Muscle layer of colon (tissue), 2 donors: ENCODE results near the gene SLC24A3.
"Not testable (repeated sequence)": the region's sequence is repeated elsewhere in the genome, so short reads cannot be mapped to it uniquely, and the experiment has no call there.

Experiments
- H3K27ac ChIP-seq: one replicate; pipeline ENCODE4 v1.7.0; 2013; ENCODE audit warnings: low read depth, mild to moderate bottlenecking, low read length, moderate library complexity
- H3K27me3 ChIP-seq, 2 donors: one replicate each; pipeline ENCODE4 v1.7.0; 2013; ENCODE audit warnings: low read length in 2 of 2, mild to moderate bottlenecking in 2 of 2; ENCODE audit not compliant: insufficient read depth in 2 of 2, control insufficient read depth in 1 of 2
- H3K36me3 ChIP-seq: one replicate; pipeline ENCODE4 v1.7.0; 2013; ENCODE audit warnings: mild to moderate bottlenecking, low read length; ENCODE audit not compliant: insufficient read depth
- H3K4me1 ChIP-seq: one replicate; pipeline ENCODE4 v1.7.0; 2013; ENCODE audit warnings: mild to moderate bottlenecking, low read length; ENCODE audit not compliant: insufficient read depth
- H3K4me3 ChIP-seq, 2 donors: one replicate each; pipeline ENCODE4 v1.7.0; 2013; ENCODE audit warnings: low read length in 2 of 2, low read depth in 1 of 2, mild to moderate bottlenecking in 1 of 2, moderate library complexity in 1 of 2
- H3K9ac ChIP-seq: one replicate; pipeline ENCODE4 v1.7.0; 2013; ENCODE audit warnings: low read length
- H3K9me3 ChIP-seq: one replicate; pipeline ENCODE4 v1.7.0; 2013; ENCODE audit warnings: mild to moderate bottlenecking, low read length
- donor health status: abdominal sarcoma.
- donor health status: Adenocarcinoma of cecum.

SLC24A3 gene

GRCh38 chr20:19639471-19640045 is 427.1 kb downstream of the SLC24A3 start:
- H3K4me1 ChIP-seq, H3K4me3 ChIP-seq, H3K27me3 ChIP-seq: not testable (repeated sequence)

GRCh38 chr20:19642860-19643259 is 430.4 kb downstream of the SLC24A3 start:
- no peaks in the 10 kb centered on the region for H3K36me3 ChIP-seq
- no peak overlapping the region for H3K4me3 ChIP-seq
- no peaks in the 10 kb centered on the region for H3K9me3 ChIP-seq
- H3K27ac ChIP-seq = no peak overlapping the region
- no peaks in the 10 kb centered on the region for H3K27me3 ChIP-seq
- H3K4me1 ChIP-seq = no peaks in the 10 kb centered on the region
- no peak overlapping the region for H3K9ac ChIP-seq

More at GRCh38 chr20:19639471-19640045, 427.1 kb downstream of the SLC24A3 start:
- H3K27ac ChIP-seq, H3K9me3 ChIP-seq, H3K36me3 ChIP-seq, H3K9ac ChIP-seq: not testable (repeated sequence)

GRCh38 chr20:19644085-19644484 is 431.6 kb downstream of the SLC24A3 start:
- Histone ChIP-seq H3K9me3 (no peaks in the 10 kb centered on the region), H3K36me3 (no peaks in the 10 kb centered on the region), H3K4me3 (no peak overlapping the region), H3K9ac (no peak overlapping the region), H3K27ac (no peak overlapping the region), H3K27me3 (no peaks in the 10 kb centered on the region), H3K4me1 (no peaks in the 10 kb centered on the region)

GRCh38 chr20:19646963-19647362 is 434.5 kb downstream of the SLC24A3 start:
- Histone ChIP-seq H3K27me3 (no peaks in the 10 kb centered on the region), H3K9me3 (no peaks in the 10 kb centered on the region), H3K36me3 (no peaks in the 10 kb centered on the region), H3K27ac (no peak overlapping the region), H3K4me3 (no peak overlapping the region), H3K9ac (no peak overlapping the region), H3K4me1 (no peaks in the 10 kb centered on the region)

GRCh38 chr20:19648024-19648423 is 435.6 kb downstream of the SLC24A3 start:
- Histone ChIP-seq H3K36me3 (no peaks in the 10 kb centered on the region), H3K27me3 (no peaks in the 10 kb centered on the region), H3K4me1 (no peaks in the 10 kb centered on the region), H3K9me3 (no peaks in the 10 kb centered on the region), H3K27ac (no peak overlapping the region), H3K4me3 (no peak overlapping the region), H3K9ac (no peak overlapping the region)

- Histone ChIP-seq H3K27me3 (no peaks in the 10 kb centered on the region), H3K4me1 (no peaks in the 10 kb centered on the region), H3K27ac (no peak overlapping the region), H3K9ac (no peak overlapping the region), H3K4me3 (no peak overlapping the region), H3K9me3 (no peaks in the 10 kb centered on the region), H3K36me3 (no peaks in the 10 kb centered on the region)
These were observed 436.6 kb downstream of the SLC24A3 start for GRCh38 chr20:19649041-19649440.

- Histone ChIP-seq H3K9me3 (no peaks in the 10 kb centered on the region), H3K4me3 (no peak overlapping the region), H3K36me3 (no peaks in the 10 kb centered on the region), H3K4me1 (no peaks in the 10 kb centered on the region), H3K27ac (no peak overlapping the region), H3K9ac (no peak overlapping the region), H3K27me3 (no peaks in the 10 kb centered on the region)
These were observed 440.2 kb downstream of the SLC24A3 start for GRCh38 chr20:19652591-19653026.

- no peaks in the 10 kb centered on the region for H3K9me3 ChIP-seq
- H3K27me3 ChIP-seq = no peaks in the 10 kb centered on the region
- no peak overlapping the region for H3K9ac ChIP-seq
- H3K27ac ChIP-seq = no peak overlapping the region
- no peaks in the 10 kb centered on the region for H3K4me1 ChIP-seq
- H3K36me3 ChIP-seq = no peaks in the 10 kb centered on the region
- H3K4me3 ChIP-seq = no peak overlapping the region
These were observed 440.9 kb downstream of the SLC24A3 start for GRCh38 chr20:19653327-19653726.

- no peaks in the 10 kb centered on the region for H3K4me1 ChIP-seq
- H3K36me3 ChIP-seq = no peaks in the 10 kb centered on the region
- no peak overlapping the region for H3K4me3 ChIP-seq
- H3K9me3 ChIP-seq = no peaks in the 10 kb centered on the region
- no peaks in the 10 kb centered on the region for H3K27me3 ChIP-seq
- no peak overlapping the region for H3K9ac ChIP-seq
- no peak overlapping the region for H3K27ac ChIP-seq
These were observed 442.5 kb downstream of the SLC24A3 start for GRCh38 chr20:19654921-19655320.

GRCh38 chr20:19658137-19658536 is 445.7 kb downstream of the SLC24A3 start:
- Histone ChIP-seq H3K4me1 (peaks cover 7% of the 10 kb centered on the region), H3K4me3 (no peak overlapping the region), H3K9me3 (no peaks in the 10 kb centered on the region), H3K9ac (no peak overlapping the region), H3K27me3 (no peaks in the 10 kb centered on the region), H3K27ac (no peak overlapping the region), H3K36me3 (no peaks in the 10 kb centered on the region)

GRCh38 chr20:19659448-19659847 is 447.0 kb downstream of the SLC24A3 start:
- Histone ChIP-seq H3K27ac (no peak overlapping the region), H3K9me3 (no peaks in the 10 kb centered on the region), H3K27me3 (no peaks in the 10 kb centered on the region), H3K4me3 (no peak overlapping the region), H3K4me1 (peaks cover 7% of the 10 kb centered on the region), H3K9ac (no peak overlapping the region), H3K36me3 (no peaks in the 10 kb centered on the region)

- Histone ChIP-seq H3K4me1 (peaks cover 7% of the 10 kb centered on the region), H3K27me3 (no peaks in the 10 kb centered on the region), H3K9me3 (no peaks in the 10 kb centered on the region), H3K9ac (no peak overlapping the region), H3K4me3 (no peak overlapping the region), H3K36me3 (no peaks in the 10 kb centered on the region), H3K27ac (no peak overlapping the region)
These were observed 448.5 kb downstream of the SLC24A3 start for GRCh38 chr20:19660808-19661378.
